Fibroblast of skin of abdomen (primary cell): ENCODE measurements around the gene ZNF709. TPM values are rescaled to one million over a fixed set of nuclear protein-coding genes. Genes with fewer than 3 reads are reported as not detected.
A peak's percentile ranks its signal among the peaks of the same experiment; 100 is the strongest.
"Not testable (repeated sequence)": the region's sequence is repeated elsewhere in the genome, so short reads cannot be mapped to it uniquely, and the experiment has no call there.

Experiments used
- DNase-seq: peaks from one replicate; pipeline ENCODE4 v3.0.0-alpha.2; 2013
- polyA plus RNA-seq, 2 experiments: library from polyadenylated mRNA; unstranded; fragments of 120-200 nt; gene quantifications; one replicate each; pipeline ENCODE4 v1.2.1, GENCODE V29; 2013; ENCODE audit not compliant: insufficient read length in 2 of 2

The ZNF709 gene
- polyA plus RNA-seq (2013, experiment 1 of 2; ENCODE audit: insufficient read length): 1.3 TPM
- polyA plus RNA-seq (2013, experiment 2 of 2; ENCODE audit: insufficient read length): 1.4 TPM

GRCh38 chr19:12484371-12485051 lies at the start of gene ZNF709:
TSS of gene ZNF709 (minus strand) at chr19:12484816. CDS start at chr19:12484657, 159 bp downstream.
- peak; percentile 84 for DNase-seq

GRCh38 chr19:12527034-12527836 lies 42.6 kb upstream of the ZNF709 start:
- peak; percentile 25 for DNase-seq

- no peak for DNase-seq
Observed at GRCh38 chr19:12526542-12526941, 41.9 kb upstream of the ZNF709 start.

DNA sequence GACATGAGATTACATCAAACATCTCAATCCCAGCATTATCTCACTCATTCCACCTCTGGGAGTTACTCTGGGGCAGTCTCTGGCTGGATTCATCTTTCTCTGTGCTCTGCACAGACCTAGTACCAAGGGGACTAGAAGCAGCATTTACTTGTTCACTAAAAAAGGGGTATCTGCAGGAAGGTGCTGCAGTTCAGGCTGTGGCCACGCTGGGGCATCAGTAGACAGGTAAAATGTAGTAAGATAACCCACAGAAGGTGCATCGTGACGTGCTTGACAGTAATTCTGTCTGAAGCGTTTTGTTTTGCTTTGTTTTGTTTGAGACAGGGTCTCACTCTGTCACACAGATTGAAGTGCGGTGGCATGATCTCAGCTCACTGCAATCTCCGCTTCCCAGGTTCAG lies 37.4 kb upstream of the ZNF709 start:
- DNase-seq: no peak

GRCh38 chr19:12513531-12514061 lies 29.0 kb upstream of the ZNF709 start:
- DNase-seq: no peak

DNA sequence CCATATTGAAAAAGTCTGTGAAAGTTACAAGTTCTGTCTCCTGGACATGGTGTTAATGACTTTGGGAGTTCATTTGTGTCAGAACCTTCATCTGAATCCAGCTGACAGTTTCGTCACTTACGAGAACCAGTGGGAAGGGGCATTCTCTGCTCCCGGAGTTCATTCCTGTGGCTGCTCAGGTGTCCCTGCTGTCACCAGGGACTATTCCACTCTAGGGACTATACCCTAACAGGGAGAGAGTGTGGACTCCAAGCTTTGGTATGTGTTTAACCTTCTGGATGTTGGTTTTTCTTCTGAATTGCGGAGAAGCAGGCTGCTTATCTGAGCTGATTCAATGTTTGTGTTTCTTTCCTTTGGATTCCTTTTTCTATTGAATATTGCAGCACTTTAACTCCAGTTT lies 12.4 kb upstream of the ZNF709 start:
- no peak for DNase-seq

DNA sequence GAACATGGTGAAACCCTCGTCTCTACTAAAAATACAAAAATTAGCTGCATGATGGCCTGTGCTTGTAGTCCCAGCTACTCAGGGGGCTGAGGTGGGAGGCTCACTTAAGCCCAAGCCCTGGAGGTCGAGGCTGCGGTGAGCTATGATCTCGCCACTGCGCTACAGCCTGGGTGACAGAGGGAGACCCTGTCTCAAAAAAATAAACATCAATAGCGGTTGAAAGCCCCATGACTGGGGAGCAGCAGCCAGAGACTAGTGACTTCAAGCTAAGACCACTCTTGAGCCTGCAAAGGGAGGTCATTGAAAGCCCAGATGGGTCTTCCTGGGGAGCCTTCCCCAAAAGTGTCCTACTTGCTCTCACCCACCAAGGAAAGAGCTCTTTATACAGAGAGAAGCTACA lies 11.9 kb upstream of the ZNF709 start:
- DNase-seq: no peak

DNA sequence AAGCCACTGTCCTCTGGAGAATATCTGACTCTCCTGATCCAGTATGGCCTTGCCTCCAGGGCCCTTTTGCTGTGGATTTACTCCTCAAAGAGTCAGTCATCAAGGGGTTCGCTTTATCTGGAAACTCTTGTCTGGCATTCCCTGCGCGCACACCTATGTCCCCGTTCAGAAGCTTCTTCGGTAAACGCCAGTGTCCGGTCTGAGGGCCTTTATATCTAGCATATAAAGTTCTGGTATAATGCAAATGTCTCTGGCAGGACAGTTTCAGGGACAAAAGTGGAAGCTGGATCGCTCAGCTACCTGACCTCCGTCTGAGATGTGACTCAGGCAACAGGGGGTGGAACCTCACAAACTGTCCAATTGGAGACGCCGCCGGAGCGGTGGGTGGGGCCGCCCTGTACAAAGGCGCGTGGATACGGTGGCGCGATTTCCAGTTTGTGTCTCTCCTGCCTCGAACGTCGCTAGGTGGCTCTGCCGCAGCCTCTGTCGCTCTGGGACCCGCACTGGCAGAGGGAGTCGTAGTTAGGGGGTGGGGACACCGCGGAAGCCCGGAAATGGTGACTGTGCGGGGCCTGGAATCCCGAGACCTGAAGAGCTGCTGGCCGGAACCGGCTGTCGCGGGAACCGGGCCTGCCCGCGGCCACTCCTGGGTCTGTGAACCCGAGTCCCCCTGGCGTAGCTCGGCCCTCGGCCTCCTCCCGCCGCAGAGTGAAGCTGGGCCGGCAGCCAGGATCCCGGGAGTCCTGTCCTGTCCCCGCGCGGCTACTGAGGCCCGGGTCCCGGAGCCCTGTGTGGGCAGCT lies 10.6 kb upstream of the ZNF709 start:
- DNase-seq: peak; percentile 79

DNA sequence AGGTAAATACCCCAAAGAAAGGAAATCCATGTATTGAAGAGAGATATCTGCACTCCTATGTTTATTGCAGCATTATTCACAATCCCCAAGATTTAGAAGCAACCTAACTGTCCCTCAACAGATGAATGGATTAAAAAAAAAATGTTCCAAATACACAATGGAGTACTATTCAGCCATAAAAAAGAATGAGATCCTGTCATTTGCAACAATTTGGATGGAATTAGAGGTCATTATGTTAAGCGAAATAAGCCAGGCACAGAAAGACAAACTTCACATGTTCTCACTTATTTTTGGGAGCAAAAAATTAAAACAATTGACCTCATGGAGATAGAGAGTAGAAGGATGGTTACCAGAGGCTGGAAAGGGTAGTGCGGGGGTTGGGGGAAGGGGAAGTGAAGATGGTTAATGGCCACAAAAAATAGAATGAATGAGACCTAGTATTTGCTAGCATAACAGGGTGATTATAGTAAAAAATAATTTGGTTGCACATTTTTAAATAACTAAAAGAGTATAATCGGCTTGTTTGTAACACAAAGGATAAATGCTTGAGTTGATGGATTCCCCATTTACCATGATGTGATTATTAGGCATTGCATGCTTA lies 9.7 kb upstream of the ZNF709 start:
- no peak for DNase-seq

DNA sequence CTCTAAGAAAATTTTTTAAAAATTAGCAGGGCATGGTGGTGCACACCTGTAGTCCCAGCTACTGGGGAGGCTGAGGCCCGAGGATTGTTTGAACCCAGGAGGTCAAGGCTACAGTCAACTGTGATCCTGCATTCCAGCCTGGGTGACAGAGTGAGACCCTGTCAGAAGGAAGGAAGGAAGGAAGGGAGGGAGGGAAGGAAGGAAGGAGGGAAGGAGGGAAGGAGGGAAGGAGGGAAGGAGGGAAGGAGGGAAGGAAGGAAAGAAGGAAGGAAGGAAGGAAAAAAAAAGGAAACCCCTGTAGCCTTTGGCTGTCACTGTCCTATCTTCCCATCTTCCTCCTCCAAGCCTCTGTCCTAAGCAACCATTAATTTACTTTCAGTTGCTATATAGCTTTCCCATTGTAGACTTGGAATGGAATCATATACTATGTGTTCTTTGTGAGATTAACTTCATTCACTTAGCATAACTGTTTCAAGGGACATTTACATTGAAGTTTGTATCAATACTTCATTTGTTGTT lies 1.7 kb upstream of the ZNF709 start:
- not testable (repeated sequence) for DNase-seq

DNA sequence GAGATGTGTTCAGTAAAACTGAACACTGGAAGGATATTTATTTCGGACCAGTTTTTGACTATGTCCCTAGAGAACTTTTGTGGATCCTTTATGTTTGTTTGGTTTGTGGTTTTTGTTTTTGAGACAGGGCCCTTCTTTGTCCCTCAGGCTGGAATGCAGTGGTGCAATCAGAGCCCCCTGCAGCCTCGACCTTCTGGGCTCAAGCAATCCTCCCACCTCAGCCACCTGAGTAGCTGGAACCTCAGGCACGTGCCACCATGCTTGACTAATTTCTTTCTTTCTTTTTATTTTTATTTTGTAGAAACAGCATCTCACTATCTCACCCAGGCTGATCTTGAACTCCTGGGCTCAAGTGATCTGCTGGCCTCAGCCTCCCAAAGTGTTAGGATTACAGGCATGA lies 955 bp upstream of the ZNF709 start:
- DNase-seq: no peak

- no peak for DNase-seq
Observed at GRCh38 chr19:12485052-12485416, 418 bp upstream of the ZNF709 start.

- no peak for DNase-seq
Observed at GRCh38 chr19:12484011-12484370, 625 bp downstream of the ZNF709 start.

GRCh38 chr19:12482509-12482886 lies 2.1 kb downstream of the ZNF709 start:
- DNase-seq: no peak

GRCh38 chr19:12481781-12482508 lies 2.7 kb downstream of the ZNF709 start:
- no peak for DNase-seq

- DNase-seq: no peak
Observed at GRCh38 chr19:12478234-12478941, 6.2 kb downstream of the ZNF709 start.

- DNase-seq: not testable (repeated sequence)
Observed at GRCh38 chr19:12467651-12468050, 17.0 kb downstream of the ZNF709 start.

DNA sequence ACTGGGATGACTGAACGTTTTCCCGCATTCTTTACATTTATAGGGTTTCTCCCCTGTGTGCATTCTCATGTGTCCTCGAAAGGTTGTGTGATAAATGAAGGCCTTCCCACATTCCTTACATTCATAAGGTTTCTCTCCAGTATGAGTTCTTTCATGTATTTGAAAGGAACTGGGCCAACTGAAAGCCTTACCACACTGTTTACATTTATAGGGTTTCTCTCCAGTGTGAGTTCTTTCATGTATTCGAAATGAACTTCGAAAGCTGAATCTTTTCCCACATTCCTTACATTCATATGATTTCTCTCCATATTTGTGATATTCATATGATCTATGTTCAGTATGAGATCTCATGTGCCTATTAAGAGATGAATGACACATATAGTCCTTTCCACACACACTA lies 19.4 kb downstream of the ZNF709 start:
- DNase-seq: no peak

GRCh38 chr19:12464769-12465168 lies 19.8 kb downstream of the ZNF709 start:
- DNase-seq: no peak

- not testable (repeated sequence) for DNase-seq
Observed at GRCh38 chr19:12464139-12464538, 20.5 kb downstream of the ZNF709 start.

- no peak for DNase-seq
Observed at GRCh38 chr19:12453495-12453894, 31.1 kb downstream of the ZNF709 start.
